Stomach smooth muscle (tissue), 2 donors: Measurements from ENCODE around the gene PRPF40A.

Source experiments
- H3K27ac ChIP-seq: one replicate; pipeline ENCODE4 v1.7.0; 2013; ENCODE audit warnings: mild to moderate bottlenecking, low read length, inconsistent platforms
- H3K27me3 ChIP-seq, 2 donors: one replicate each; pipeline ENCODE4 v1.7.0; 2013; ENCODE audit warnings: low read length in 2 of 2; ENCODE audit not compliant: insufficient read depth in 2 of 2, control insufficient read depth in 1 of 2
- H3K36me3 ChIP-seq, 2 donors: one replicate each; pipeline ENCODE4 v1.7.0; 2013; ENCODE audit warnings: low read length in 2 of 2; ENCODE audit not compliant: control insufficient read depth in 2 of 2, insufficient read depth in 2 of 2
- H3K4me1 ChIP-seq: one replicate; pipeline ENCODE4 v1.7.0; 2013; ENCODE audit warnings: low read length; ENCODE audit not compliant: control insufficient read depth, insufficient read depth
- H3K4me3 ChIP-seq, 2 donors: one replicate each; pipeline ENCODE4 v1.7.0; 2013; ENCODE audit warnings: low read length in 2 of 2
- H3K9ac ChIP-seq, 2 donors: one replicate each; pipeline ENCODE4 v1.7.0; 2013; ENCODE audit warnings: low read length in 2 of 2, mild to moderate bottlenecking in 1 of 2
- H3K9me3 ChIP-seq, 2 donors: one replicate each; pipeline ENCODE4 v1.7.0; 2013; ENCODE audit warnings: low read length in 2 of 2; ENCODE audit not compliant: control insufficient read depth in 2 of 2
- donor health status: healthy.
- donor health status: Pancreatic carcinoma.

PRPF40A gene

DNA sequence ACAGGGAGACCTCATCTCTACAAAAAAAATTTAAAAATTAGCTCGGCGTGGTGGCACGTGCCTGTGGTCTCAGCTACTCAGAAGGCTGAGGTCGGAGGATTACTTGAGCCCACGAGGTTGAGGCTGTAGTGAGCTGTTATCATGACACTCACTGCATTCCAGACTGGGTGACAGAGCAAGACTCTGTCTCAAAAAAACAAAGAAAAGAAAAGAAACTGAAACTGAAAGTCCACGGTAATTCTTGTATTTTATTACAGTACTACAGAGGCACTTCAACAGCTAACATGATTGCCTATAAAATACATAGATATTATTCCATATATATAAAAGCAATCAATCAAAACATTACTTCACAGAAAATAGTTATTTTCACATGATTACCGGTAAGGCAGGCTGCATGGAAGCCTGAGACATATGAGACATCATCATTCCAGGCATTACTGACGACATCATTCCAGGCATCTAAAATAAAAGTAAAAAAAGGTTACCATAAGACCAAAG is 23.1 kb downstream of the PRPF40A start:
- H3K36me3 ChIP-seq, result peaks cover 5% of the 10 kb centered on the region in 2 donors
- H3K4me3 ChIP-seq, result no peak overlapping the region
- no peaks in the 10 kb centered on the region for H3K9me3 ChIP-seq
- no peak overlapping the region for H3K9ac ChIP-seq
- H3K27me3 ChIP-seq, result no peaks in the 10 kb centered on the region
- no peaks in the 10 kb centered on the region for H3K4me1 ChIP-seq
- H3K27ac ChIP-seq, result no peak overlapping the region

DNA sequence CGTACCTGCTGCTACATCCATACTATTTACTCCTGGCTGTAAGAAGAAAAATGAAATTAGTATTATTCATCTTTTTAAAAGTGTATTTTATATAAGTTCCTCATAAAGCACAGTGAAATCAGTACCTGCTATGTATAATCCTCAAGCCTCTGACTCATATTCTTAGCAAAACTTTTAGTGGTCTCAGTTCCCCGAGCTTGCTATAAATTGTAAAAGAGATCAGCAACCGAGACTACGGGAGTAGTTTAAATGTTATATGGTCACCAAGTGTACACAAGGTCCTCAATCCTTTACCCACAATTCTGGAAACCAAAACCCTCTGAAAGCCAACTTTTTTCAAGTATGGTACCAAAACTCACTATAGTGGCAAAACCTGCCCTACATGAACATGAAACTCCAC is 24.2 kb downstream of the PRPF40A start:
- peaks cover 5% of the 10 kb centered on the region in 2 donors for H3K36me3 ChIP-seq

DNA sequence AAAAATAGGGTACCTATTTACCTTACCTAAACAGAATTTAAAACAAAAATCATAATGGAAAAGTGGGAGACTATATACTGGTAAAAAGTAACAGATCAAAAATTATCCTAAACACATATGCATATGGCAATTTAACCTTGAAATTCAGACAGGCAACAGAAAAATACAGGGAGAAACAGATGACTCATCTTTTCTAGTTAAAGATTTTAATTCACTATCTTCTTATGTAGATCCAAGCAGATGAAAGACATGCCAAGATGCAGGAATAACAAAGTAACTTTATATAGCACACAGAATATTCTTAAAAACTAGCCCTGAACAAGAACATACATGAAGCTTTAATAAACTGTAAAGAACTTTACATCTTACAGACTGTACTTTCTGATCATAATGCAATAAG is 30.9 kb downstream of the PRPF40A start:
- H3K9ac ChIP-seq, result no peak overlapping the region
- H3K36me3 ChIP-seq, result peaks cover 0 to 5% of the 10 kb centered on the region in 2 donors
- H3K9me3 ChIP-seq, result no peaks in the 10 kb centered on the region
- no peak overlapping the region for H3K27ac ChIP-seq
- no peak overlapping the region for H3K4me3 ChIP-seq
- no peaks in the 10 kb centered on the region for H3K4me1 ChIP-seq
- H3K27me3 ChIP-seq, result no peaks in the 10 kb centered on the region

More for the DNA sequence above, 24.2 kb downstream of the PRPF40A start:
- no peak overlapping the region for H3K27ac ChIP-seq
- H3K4me1 ChIP-seq, result no peaks in the 10 kb centered on the region
- H3K4me3 ChIP-seq, result no peak overlapping the region
- H3K9me3 ChIP-seq, result no peaks in the 10 kb centered on the region
- H3K27me3 ChIP-seq, result no peaks in the 10 kb centered on the region
- H3K9ac ChIP-seq, result no peak overlapping the region

DNA sequence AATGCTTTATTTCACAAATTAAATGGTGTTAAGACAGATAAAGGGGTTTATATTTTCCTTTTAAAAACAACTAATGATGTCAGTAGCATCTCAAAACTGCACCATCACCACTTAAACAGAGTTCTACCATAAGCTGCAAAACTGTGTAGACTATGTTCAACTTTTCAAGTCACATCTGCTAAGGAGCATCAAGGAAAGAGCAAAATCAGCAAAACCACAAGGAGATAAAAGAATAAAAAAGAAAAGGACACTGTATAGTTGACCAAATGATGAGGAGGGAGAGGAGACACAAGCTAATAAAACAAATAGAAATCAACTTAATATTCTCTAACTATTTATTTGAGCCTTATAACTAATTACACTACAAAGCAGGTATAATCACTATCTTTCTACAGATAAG is 33.9 kb downstream of the PRPF40A start:
- peaks cover 0 to 13% of the 10 kb centered on the region in 2 donors for H3K36me3 ChIP-seq

DNA sequence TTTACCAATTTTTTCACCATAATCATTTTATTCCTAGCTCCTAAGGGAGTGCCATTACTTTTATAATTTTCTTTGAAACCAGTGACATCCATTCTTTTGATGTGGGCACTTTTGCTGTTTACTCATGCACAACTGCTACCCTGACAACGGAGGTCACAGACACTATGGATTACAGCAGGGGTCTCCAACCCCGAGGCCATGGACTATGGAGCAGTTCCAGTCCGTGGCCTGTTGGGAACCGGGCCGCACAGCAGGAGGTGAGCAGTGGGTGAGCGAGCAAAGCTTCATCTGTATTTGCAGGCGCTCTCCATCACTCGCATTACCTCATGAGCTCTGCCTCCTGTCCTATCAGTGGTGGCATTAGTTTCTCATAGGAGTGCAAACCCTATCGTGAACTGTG is 34.6 kb downstream of the PRPF40A start:
- no peak overlapping the region for H3K4me3 ChIP-seq
- H3K4me1 ChIP-seq, result no peaks in the 10 kb centered on the region
- H3K27me3 ChIP-seq, result no peaks in the 10 kb centered on the region
- H3K27ac ChIP-seq, result no peak overlapping the region
- peaks cover 0 to 13% of the 10 kb centered on the region in 2 donors for H3K36me3 ChIP-seq
- H3K9me3 ChIP-seq, result no peaks in the 10 kb centered on the region
- H3K9ac ChIP-seq, result no peak overlapping the region

More for the DNA sequence above, 33.9 kb downstream of the PRPF40A start:
- Histone ChIP-seq H3K27ac (no peak overlapping the region), H3K9ac (no peak overlapping the region), H3K27me3 (no peaks in the 10 kb centered on the region), H3K9me3 (no peaks in the 10 kb centered on the region), H3K4me1 (no peaks in the 10 kb centered on the region), H3K4me3 (no peak overlapping the region)

DNA sequence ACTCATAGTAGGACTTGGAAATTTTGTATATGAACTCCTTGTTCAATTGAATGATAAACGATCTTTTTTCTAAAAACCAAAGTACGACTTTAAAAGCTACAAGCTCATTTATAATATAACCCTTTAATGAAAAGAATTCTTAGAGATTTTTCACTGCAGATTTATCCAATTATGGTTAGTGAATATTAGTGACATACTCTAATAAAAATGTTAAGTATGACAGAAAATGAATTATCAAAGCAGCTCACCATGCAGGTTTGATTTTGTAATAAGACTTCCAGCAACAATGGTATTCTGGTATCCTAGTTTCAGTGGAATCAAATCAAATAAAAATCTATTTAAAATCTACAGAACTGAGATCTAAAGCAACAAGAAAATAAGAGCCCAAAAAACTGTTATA is 38.5 kb downstream of the PRPF40A start:
- Histone ChIP-seq H3K27ac (no peak overlapping the region), H3K4me3 (no peak overlapping the region), H3K27me3 (no peaks in the 10 kb centered on the region), H3K36me3 (peaks cover 11 to 22% of the 10 kb centered on the region in 2 donors), H3K9me3 (no peaks in the 10 kb centered on the region), H3K9ac (no peak overlapping the region), H3K4me1 (no peaks in the 10 kb centered on the region)

DNA sequence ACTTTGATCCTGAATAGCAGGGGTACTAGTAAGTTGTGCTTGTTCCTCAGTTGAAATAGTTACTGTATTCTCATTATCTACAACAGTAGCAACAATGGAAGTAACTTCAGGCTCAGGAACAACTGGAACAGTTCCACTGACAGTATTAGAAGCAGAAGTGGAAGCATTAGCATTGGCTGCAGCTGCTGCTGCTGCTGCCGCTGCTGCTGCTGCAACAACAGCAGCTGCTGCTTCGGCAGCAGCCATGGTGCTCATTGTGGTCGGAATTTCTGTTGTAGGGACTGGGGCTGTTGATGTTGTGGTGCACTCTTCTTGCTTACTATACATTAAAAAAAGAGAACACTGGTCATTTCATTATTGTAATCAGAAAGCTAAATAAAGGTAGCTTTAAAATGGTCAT is 40.8 kb downstream of the PRPF40A start:
- no peaks in the 10 kb centered on the region for H3K27me3 ChIP-seq
- H3K4me3 ChIP-seq, result no peak overlapping the region
- no peak overlapping the region for H3K27ac ChIP-seq
- H3K9ac ChIP-seq, result no peak overlapping the region
- H3K9me3 ChIP-seq, result no peaks in the 10 kb centered on the region
- H3K36me3 ChIP-seq, result peaks cover 16 to 22% of the 10 kb centered on the region in 2 donors
- no peaks in the 10 kb centered on the region for H3K4me1 ChIP-seq

DNA sequence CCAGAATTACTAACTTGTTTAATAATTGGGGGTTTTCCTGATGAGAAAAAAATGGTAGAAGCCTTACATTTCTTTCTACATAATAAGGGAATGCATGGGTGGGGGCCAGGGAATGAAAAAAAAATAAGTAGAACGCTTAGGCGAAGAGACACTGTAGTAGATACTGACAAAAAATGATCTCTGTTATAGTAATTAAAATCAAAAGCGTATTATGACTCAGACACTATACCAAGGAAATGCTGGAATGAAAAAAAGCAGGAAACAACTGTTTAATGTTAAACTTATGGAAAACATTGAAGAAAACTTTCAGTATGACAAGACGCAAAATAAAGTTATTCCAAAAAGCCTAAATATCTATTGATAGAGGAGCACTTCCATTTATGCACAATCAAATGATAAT is 42.9 kb downstream of the PRPF40A start:
- Histone ChIP-seq H3K9ac (no peak overlapping the region), H3K36me3 (peaks cover 20 to 32% of the 10 kb centered on the region in 2 donors), H3K27ac (no peak overlapping the region), H3K4me3 (no peak overlapping the region), H3K4me1 (no peaks in the 10 kb centered on the region), H3K27me3 (no peaks in the 10 kb centered on the region), H3K9me3 (no peaks in the 10 kb centered on the region)

DNA sequence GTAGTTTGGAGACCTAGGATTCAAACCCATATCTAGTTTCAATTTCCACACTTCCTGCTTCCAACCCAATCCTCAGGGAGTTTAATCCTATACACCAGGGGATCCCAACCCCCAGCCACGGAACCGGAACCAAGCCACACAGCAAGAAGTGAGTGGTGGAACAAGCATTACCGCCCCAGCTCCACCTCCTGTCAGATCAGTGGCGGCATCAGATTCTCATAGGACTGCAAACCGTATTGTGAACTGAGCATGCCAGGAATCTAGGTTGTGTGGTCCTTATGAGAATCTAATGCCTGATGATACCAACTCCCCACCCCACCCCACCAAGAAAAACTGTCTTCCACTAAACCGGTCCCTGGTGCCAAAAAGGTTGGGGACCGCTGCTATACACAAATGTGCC is 52.5 kb downstream of the PRPF40A start:
- Histone ChIP-seq H3K36me3 (peaks cover 29 to 52% of the 10 kb centered on the region in 2 donors), H3K9ac (no peak overlapping the region), H3K27ac (no peak overlapping the region), H3K9me3 (no peaks in the 10 kb centered on the region), H3K4me1 (no peaks in the 10 kb centered on the region), H3K4me3 (no peak overlapping the region), H3K27me3 (no peaks in the 10 kb centered on the region)

DNA sequence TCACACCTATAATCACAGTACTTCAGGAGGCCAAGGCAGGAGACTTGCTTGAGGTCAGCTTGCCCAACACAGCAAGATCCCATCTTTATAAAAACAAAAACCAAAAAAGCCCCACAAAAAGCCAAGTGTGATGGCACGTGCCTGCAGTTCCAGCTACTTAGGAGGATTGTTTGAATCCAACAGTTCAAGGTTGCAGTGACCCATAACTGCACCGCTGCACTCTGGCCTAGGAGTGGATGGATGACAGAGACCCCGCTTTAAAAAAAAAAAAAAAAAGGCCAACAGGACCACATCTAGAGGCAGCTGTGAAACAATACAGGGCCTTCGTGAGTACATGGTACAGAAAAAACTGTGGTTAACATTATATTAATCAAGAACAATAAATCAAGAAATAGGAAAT is 56.2 kb downstream of the PRPF40A start:
- H3K27ac ChIP-seq, result no peak overlapping the region

DNA sequence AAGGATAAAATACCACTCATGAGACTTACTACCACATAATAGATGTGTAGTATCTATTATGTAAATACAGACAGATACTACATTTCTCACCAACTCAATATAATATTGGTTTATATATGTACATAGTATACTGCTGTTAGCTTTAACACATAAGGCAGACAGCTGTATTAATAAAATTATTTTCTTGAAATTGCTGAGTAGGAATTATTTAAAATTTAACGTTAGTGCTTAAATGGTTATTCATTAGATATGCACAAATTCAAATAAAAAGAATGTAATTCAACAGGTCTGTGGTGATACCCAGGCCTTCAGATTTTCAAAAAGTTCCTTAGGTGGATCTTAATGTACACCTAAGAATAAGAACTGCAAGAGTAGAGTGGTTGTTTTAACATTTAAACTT is 59.0 kb downstream of the PRPF40A start:
- no peak overlapping the region for H3K27ac ChIP-seq
- H3K27me3 ChIP-seq, result no peaks in the 10 kb centered on the region
- H3K4me1 ChIP-seq, result no peaks in the 10 kb centered on the region
- no peak overlapping the region for H3K4me3 ChIP-seq
- peaks cover 31 to 38% of the 10 kb centered on the region in 2 donors for H3K36me3 ChIP-seq
- H3K9me3 ChIP-seq, result no peaks in the 10 kb centered on the region
- no peak overlapping the region for H3K9ac ChIP-seq

More for the DNA sequence above, 56.2 kb downstream of the PRPF40A start:
- Histone ChIP-seq H3K4me1 (no peaks in the 10 kb centered on the region), H3K9ac (no peak overlapping the region), H3K27me3 (no peaks in the 10 kb centered on the region), H3K36me3 (peaks cover 40 to 50% of the 10 kb centered on the region in 2 donors), H3K4me3 (no peak overlapping the region), H3K9me3 (no peaks in the 10 kb centered on the region)
